Endothelial cell (in vitro differentiated cells): Measurements from ENCODE around the gene NANOG. TPM values are rescaled to one million over a fixed set of nuclear protein-coding genes. Genes with fewer than 3 reads are reported as not detected.
"Not testable (repeated sequence)": the region's sequence is repeated elsewhere in the genome, so short reads cannot be mapped to it uniquely, and the experiment has no call there.

Experiments used
- DNase-seq: peaks from one replicate; pipeline ENCODE4 v3.0.0; 2021; ENCODE audit warnings: low spot score
- H3K27ac Mint-ChIP-seq: one replicate; pipeline ENCODE4 v1.8.0; 2021; ENCODE audit warnings: mixed read lengths, inconsistent platforms; ENCODE audit not compliant: unreplicated experiment
- H3K27me3 Mint-ChIP-seq: one replicate; pipeline ENCODE4 v1.8.0; 2021; ENCODE audit warnings: mild to moderate bottlenecking, moderate library complexity, mixed read lengths, inconsistent platforms; ENCODE audit not compliant: unreplicated experiment
- H3K36me3 Mint-ChIP-seq: one replicate; pipeline ENCODE4 v1.8.0; 2021; ENCODE audit warnings: mild to moderate bottlenecking, low read depth, mixed read lengths, inconsistent platforms; ENCODE audit not compliant: unreplicated experiment
- H3K4me1 Mint-ChIP-seq: one replicate; pipeline ENCODE4 v1.8.0; 2021; ENCODE audit warnings: mild to moderate bottlenecking, mixed read lengths, inconsistent platforms; ENCODE audit not compliant: unreplicated experiment
- H3K4me3 Mint-ChIP-seq: one replicate; pipeline ENCODE4 v1.8.0; 2021; ENCODE audit warnings: mild to moderate bottlenecking, mixed read lengths, inconsistent platforms; ENCODE audit not compliant: unreplicated experiment
- H3K9me3 Mint-ChIP-seq: one replicate; pipeline ENCODE4 v1.8.0; 2021; ENCODE audit warnings: mixed read lengths, inconsistent platforms; ENCODE audit not compliant: unreplicated experiment
- CTCF ChIP-seq: fragments of 200-600 bp; sonication (generic); IDR thresholded peaks from one replicate; pipeline ENCODE4 v1.5.0; 2021; ENCODE audit warnings: antibody characterized with exemption; ENCODE audit not compliant: unreplicated experiment
- total RNA-seq: library from RNA; stranded (reverse); fragmentation: NEBNext Ultra II Directional; extraction: Animal tissue kit (Norgen Biotek cat#: 25700); gene quantifications from one replicate; pipeline ENCODE4 v1.2.1, GENCODE V29; 2021; ENCODE audit not compliant: unreplicated experiment

NANOG gene
- total RNA-seq, 1 donor from 2014 or later = 4.5 TPM

- Mint-ChIP-seq H3K4me3 (no peak overlapping the region), H3K27ac (no peak overlapping the region), H3K9me3 (no peaks in the 10 kb centered on the region), H3K27me3 (no peaks in the 10 kb centered on the region), H3K36me3 (no peaks in the 10 kb centered on the region), H3K4me1 (peaks cover 13% of the 10 kb centered on the region)
- no peak for TF ChIP-seq CTCF
- DNase-seq = no peak
Measured at GRCh38 chr12:7834701-7835100, 45.5 kb downstream of the NANOG start.

GRCh38 chr12:7835116-7835515 lies 45.9 kb downstream of the NANOG start:
- Mint-ChIP-seq H3K27ac (peak overlapping the region; percentile 48), H3K27me3 (no peaks in the 10 kb centered on the region), H3K4me3 (no peak overlapping the region), H3K9me3 (no peaks in the 10 kb centered on the region), H3K4me1 (peaks cover 13% of the 10 kb centered on the region), H3K36me3 (no peaks in the 10 kb centered on the region)
- TF ChIP-seq CTCF = no peak
- DNase-seq = no peak

GRCh38 chr12:7835766-7836165 lies 46.6 kb downstream of the NANOG start:
- H3K4me1 Mint-ChIP-seq = peaks cover 13% of the 10 kb centered on the region
- no peaks in the 10 kb centered on the region for H3K9me3 Mint-ChIP-seq
- no peak overlapping the region for H3K27ac Mint-ChIP-seq
- peak overlapping the region; percentile 8 for H3K4me3 Mint-ChIP-seq
- no peak for DNase-seq
- TF ChIP-seq CTCF = no peak
- H3K36me3 Mint-ChIP-seq = no peaks in the 10 kb centered on the region
- no peaks in the 10 kb centered on the region for H3K27me3 Mint-ChIP-seq

- H3K4me3 Mint-ChIP-seq = no peak overlapping the region
- no peaks in the 10 kb centered on the region for H3K27me3 Mint-ChIP-seq
- no peaks in the 10 kb centered on the region for H3K9me3 Mint-ChIP-seq
- no peak for DNase-seq
- TF ChIP-seq CTCF = no peak
- no peak overlapping the region for H3K27ac Mint-ChIP-seq
- peaks cover 19% of the 10 kb centered on the region for H3K4me1 Mint-ChIP-seq
- H3K36me3 Mint-ChIP-seq = no peaks in the 10 kb centered on the region
Measured at GRCh38 chr12:7837366-7837765, 48.2 kb downstream of the NANOG start.

- not testable (repeated sequence) for H3K36me3 Mint-ChIP-seq, H3K9me3 Mint-ChIP-seq, H3K4me3 Mint-ChIP-seq, H3K27ac Mint-ChIP-seq, H3K27me3 Mint-ChIP-seq, DNase-seq
- peaks cover 16% of the 10 kb centered on the region for H3K4me1 Mint-ChIP-seq
Measured at GRCh38 chr12:7839226-7839625, 50.0 kb downstream of the NANOG start.

GRCh38 chr12:7839848-7840247 lies 50.6 kb downstream of the NANOG start:
- not testable (repeated sequence) for H3K4me3 Mint-ChIP-seq, H3K27ac Mint-ChIP-seq, H3K27me3 Mint-ChIP-seq, H3K36me3 Mint-ChIP-seq, DNase-seq, H3K9me3 Mint-ChIP-seq
- H3K4me1 Mint-ChIP-seq = peaks cover 16% of the 10 kb centered on the region

- DNase-seq, H3K4me3 Mint-ChIP-seq, H3K9me3 Mint-ChIP-seq, H3K27me3 Mint-ChIP-seq, H3K36me3 Mint-ChIP-seq: not testable (repeated sequence)
- Mint-ChIP-seq H3K4me1 (peaks cover 27% of the 10 kb centered on the region), H3K27ac (peak overlapping the region; percentile 83)
Measured at GRCh38 chr12:7842444-7842843, 53.2 kb downstream of the NANOG start.

- H3K27me3 Mint-ChIP-seq, H3K4me3 Mint-ChIP-seq, H3K36me3 Mint-ChIP-seq, H3K9me3 Mint-ChIP-seq: not testable (repeated sequence)
- Mint-ChIP-seq H3K4me1 (peaks cover 32% of the 10 kb centered on the region), H3K27ac (peak overlapping the region; percentile 83)
- peak; percentile 19 for DNase-seq
Measured at GRCh38 chr12:7843149-7843548, 53.9 kb downstream of the NANOG start.

- Mint-ChIP-seq H3K27ac (peak overlapping the region; percentile 99), H3K4me1 (peaks cover 35% of the 10 kb centered on the region), H3K4me3 (peak overlapping the region; percentile 83)
- H3K36me3 Mint-ChIP-seq, H3K9me3 Mint-ChIP-seq, DNase-seq, H3K27me3 Mint-ChIP-seq: not testable (repeated sequence)
Measured at GRCh38 chr12:7843583-7843982, 54.4 kb downstream of the NANOG start.
